Right lobe of liver (tissue), 6 donors: ENCODE results near the gene PRAC2. TPM values are rescaled to one million over a fixed set of nuclear protein-coding genes. Genes with fewer than 3 reads are reported as not detected.

Experiments
- ATAC-seq, 4 donors: fragments of 200-7000 bp; cut with Tn5 transposase; one replicate each; pipeline ENCODE4 v1.9.1; 2020; ENCODE audit warnings: mild to moderate bottlenecking in 4 of 4, moderate library complexity in 4 of 4
- DNase-seq, 3 donors: peaks; one replicate each; pipeline ENCODE4 v3.0.0-alpha.2; 2020
- H3K27ac ChIP-seq, 3 donors: fragments of 200-600 bp; one replicate each; pipeline ENCODE4 v1.8.0; 2022
- H3K27me3 ChIP-seq, 2 donors: fragments of 200-600 bp; one replicate each; pipeline ENCODE4 v1.8.0; 2022
- H3K36me3 ChIP-seq, 4 donors: fragments of 200-600 bp; sonication (generic) in 1 of 4; one replicate each; pipeline versions ENCODE4 v1.5.1 to v1.8.0; 2017 to 2022; ENCODE audit warnings: control low read depth in 1 of 4
- H3K4me1 ChIP-seq, 4 donors: fragments of 200-600 bp; sonication (generic) in 1 of 4; one replicate each; pipeline versions ENCODE4 v1.5.1 to v1.8.0; 2017 to 2022; ENCODE audit warnings: control low read depth in 1 of 4
- H3K4me3 ChIP-seq, 3 donors: fragments of 200-600 bp; one replicate each; pipeline ENCODE4 v1.8.0; 2022
- H3K9me3 ChIP-seq, 4 donors: fragments of 200-600 bp; sonication (generic) in 1 of 4; one replicate each; pipeline versions ENCODE4 v1.5.1 to v1.8.0; 2017 to 2022; ENCODE audit warnings: control low read depth in 1 of 4
- POLR2A ChIP-seq: fragments of 450-650 bp; IDR thresholded peaks from one replicate; pipeline ENCODE4 v1.6.1; 2017; ENCODE audit warnings: antibody characterized with exemption, mild to moderate bottlenecking
- WGBS: methylation state at CpG from one replicate; pipeline ENCODE4 v1.1.6; 2018; ENCODE audit warnings: low coverage, low lambda C conversion rate; ENCODE audit not compliant: insufficient coverage; ENCODE audit errors: missing lambda C conversion rate; 5-methylcytosine and 5-hydroxymethylcytosine counted together
- intact Hi-C, 2 donors: fragments of 100-400 bp; cut with DNase I; formaldehyde crosslinking; loops; one replicate each; pipeline versions ENCODE4 v1.11.2 to v1.14.1; 2022
- total RNA-seq, 6 experiments: library from RNA; depleted of rRNA in 2 of 6; stranded (reverse); fragments of >200 nt in 2 of 6; fragmentation: NEBNext Ultra II Directional in 3 of 6; extraction: Animal tissue kit (Norgen Biotek cat#: 25700) in 3 of 6; gene quantifications; one replicate each; pipeline versions ENCODE4 v1.1.0 to v1.2.4, GENCODE V29; 2016 to 2023
- TF ChIP-seq, protein P1 (sequence below), 4 donors: fragments of 200-600 bp in 3 of 4; fragments of 450-650 bp in 1 of 4; IDR thresholded peaks; one replicate each; pipeline versions ENCODE4 v1.5.1 to v1.8.0; 2016 to 2022; ENCODE audit warnings: antibody characterized with exemption in 4 of 4, mild to moderate bottlenecking in 2 of 4
- donor health status: DM: no; HTN: yes; CAD: no.
- donor health status: DM: no; HTN: no; CAD: no.
- donor health status: DM: no; HTN: no; CAD: no.
- donor health status: DM: no; HTN: yes; CAD: no.
- donor health status: DM: no; HTN: yes; CAD: no.

PRAC2 gene
- total RNA-seq, 6 experiments from 2014 or later: not detected

DNA sequence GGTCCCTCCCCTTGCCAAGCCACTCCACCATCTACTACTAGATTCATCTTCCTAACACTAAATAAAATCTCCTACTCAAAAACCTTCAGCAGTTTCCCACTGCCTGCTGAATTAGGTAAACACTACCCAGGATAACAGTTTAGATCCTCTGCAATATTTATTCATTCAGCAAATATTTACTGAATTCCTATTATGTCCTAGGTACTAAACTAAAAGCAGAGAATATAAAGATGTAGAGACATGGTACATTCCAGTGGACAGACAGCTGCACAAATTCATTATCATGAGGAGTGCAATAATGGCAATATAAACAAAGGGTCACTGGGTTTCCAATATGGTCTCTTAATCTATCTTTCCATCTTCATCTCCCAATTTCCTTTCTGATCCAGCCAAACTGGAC is 36.3 kb downstream of the PRAC2 start:
- no peak for DNase-seq

DNA sequence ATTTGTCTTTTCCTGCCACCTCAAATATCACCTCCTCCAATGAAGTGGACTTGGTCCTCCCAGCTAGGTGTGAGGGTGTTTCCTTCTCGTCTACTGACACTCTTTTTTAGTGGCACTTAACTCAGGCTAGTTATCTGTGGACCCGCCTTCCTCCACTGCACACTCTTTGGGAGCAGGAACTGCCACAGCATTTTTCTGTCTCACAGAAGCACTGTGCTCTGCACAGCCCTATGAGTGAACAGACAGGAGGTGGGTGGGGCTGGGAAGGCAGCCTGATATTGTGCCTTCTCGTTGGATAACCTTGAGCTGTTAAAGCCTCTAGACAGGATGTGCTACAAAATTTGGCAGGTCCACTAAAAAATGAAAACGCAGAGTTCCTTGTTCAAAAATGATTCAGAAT is 37.4 kb downstream of the PRAC2 start:
- 30% methylated on average over 4 of the region's 4 CpGs for WGBS
- no peak overlapping the region for H3K4me3 ChIP-seq
- no peaks in the 10 kb centered on the region for H3K4me1 ChIP-seq
- DNase-seq (no peak), ATAC-seq (peak; percentile 47 to 78 (median 62))
- H3K36me3 ChIP-seq: no peaks in the 10 kb centered on the region
- intact Hi-C loops: no loop called here
- TF ChIP-seq, protein P1, sequence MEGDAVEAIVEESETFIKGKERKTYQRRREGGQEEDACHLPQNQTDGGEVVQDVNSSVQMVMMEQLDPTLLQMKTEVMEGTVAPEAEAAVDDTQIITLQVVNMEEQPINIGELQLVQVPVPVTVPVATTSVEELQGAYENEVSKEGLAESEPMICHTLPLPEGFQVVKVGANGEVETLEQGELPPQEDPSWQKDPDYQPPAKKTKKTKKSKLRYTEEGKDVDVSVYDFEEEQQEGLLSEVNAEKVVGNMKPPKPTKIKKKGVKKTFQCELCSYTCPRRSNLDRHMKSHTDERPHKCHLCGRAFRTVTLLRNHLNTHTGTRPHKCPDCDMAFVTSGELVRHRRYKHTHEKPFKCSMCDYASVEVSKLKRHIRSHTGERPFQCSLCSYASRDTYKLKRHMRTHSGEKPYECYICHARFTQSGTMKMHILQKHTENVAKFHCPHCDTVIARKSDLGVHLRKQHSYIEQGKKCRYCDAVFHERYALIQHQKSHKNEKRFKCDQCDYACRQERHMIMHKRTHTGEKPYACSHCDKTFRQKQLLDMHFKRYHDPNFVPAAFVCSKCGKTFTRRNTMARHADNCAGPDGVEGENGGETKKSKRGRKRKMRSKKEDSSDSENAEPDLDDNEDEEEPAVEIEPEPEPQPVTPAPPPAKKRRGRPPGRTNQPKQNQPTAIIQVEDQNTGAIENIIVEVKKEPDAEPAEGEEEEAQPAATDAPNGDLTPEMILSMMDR (IDR thresholded peaks at IDR 0.05): no peak
- no peak for TF ChIP-seq POLR2A
- H3K27ac ChIP-seq: no peak overlapping the region
- no peaks in the 10 kb centered on the region for H3K9me3 ChIP-seq
- H3K27me3 ChIP-seq: peaks cover 0 to 17% of the 10 kb centered on the region in 2 donors

More for the DNA sequence above, 36.3 kb downstream of the PRAC2 start:
- Histone ChIP-seq H3K27me3 (peaks cover 0 to 28% of the 10 kb centered on the region in 2 donors), H3K36me3 (no peaks in the 10 kb centered on the region), H3K4me3 (no peak overlapping the region), H3K27ac (no peak overlapping the region), H3K4me1 (no peaks in the 10 kb centered on the region), H3K9me3 (no peaks in the 10 kb centered on the region)
- intact Hi-C loops: no loop called here
- no peak for TF ChIP-seq POLR2A
- TF ChIP-seq, protein P1 (IDR thresholded peaks at IDR 0.05): no peak
- ATAC-seq: no peak

DNA sequence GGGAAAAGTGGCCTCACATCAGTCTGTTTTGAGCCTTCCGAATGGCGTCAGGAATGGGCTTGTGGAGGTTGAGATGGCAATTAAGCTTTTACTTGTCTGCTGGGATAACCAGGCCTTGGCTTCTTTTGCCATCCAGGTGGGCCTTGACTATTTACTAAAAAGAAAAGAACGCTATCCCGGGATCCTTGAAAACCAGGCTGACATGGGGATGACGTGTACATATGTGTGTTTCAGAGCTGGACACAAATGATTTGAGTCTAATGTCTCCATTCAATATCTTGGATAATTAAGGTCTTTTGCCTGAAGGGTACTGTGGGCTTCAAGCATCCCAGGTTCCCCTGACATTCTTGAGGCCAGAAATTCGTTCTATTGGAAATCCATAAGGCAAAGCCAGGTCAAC is 38.1 kb downstream of the PRAC2 start:
- TF ChIP-seq POLR2A: no peak
- TF ChIP-seq, protein P1 (IDR thresholded peaks at IDR 0.05): no peak
- Histone ChIP-seq H3K4me1 (no peaks in the 10 kb centered on the region), H3K27me3 (peaks cover 0 to 10% of the 10 kb centered on the region in 2 donors), H3K9me3 (no peaks in the 10 kb centered on the region), H3K27ac (no peak overlapping the region), H3K36me3 (no peaks in the 10 kb centered on the region), H3K4me3 (no peak overlapping the region)
- ATAC-seq (no peak), DNase-seq (no peak)
- WGBS: 67% methylated on average over 6 of the region's 6 CpGs
- intact Hi-C loops: no loop called here

DNA sequence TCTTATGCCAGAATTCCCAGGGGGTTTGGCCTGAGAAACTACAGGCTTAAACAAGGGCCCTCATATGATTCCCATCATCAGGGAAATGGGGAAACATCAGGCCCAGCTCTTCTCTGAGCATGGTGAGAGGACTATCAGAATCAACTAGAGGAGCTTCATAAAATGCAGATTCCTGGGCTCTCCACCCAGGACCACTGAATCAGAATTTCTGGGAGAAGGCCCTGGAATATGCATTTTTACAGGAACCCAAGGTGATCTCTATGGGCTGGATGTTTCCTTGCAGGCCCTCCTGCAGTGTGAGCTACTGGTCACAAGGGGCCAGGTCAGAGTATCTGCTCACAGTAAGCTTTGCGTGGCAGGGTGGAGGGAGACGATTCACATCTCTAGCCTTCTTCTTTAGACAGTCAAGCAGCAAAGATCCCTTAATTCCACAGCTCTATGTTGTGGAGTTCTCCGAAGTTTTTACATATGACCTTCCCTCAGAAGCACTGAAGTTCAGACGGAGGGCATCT is 44.3 kb downstream of the PRAC2 start:
- Histone ChIP-seq H3K36me3 (no peaks in the 10 kb centered on the region), H3K9me3 (no peaks in the 10 kb centered on the region), H3K27me3 (no peaks in the 10 kb centered on the region), H3K27ac (no peak overlapping the region), H3K4me1 (no peaks in the 10 kb centered on the region), H3K4me3 (no peak overlapping the region)
- ATAC-seq (no peak), DNase-seq (no peak)
- TF ChIP-seq, protein P1 (IDR thresholded peaks at IDR 0.05): no peak
- TF ChIP-seq POLR2A: no peak
- intact Hi-C loops: no loop called here
- 68% methylated on average over 4 of the region's 4 CpGs for WGBS
